GM19239 (cell line): ENCODE measurements around the gene KCNQ5.

Source experiments
- DNase-seq: peaks from one replicate; pipeline ENCODE4 v3.0.0; 2011; ENCODE audit warnings: low spot score; ENCODE audit not compliant: insufficient read length
- FAIRE-seq: peaks from 2 replicates; lab custom pipeline; 2011; peaks lifted over from hg19 to GRCh38; lab: Jason Lieb, UNC

The KCNQ5 gene

GRCh38 chr6:72936766-72937559, 315.1 kb downstream of the KCNQ5 start:
- FAIRE-seq (no peak), DNase-seq (no peak)

- FAIRE-seq (no peak), DNase-seq (no peak)
These were observed 316.2 kb downstream of the KCNQ5 start for GRCh38 chr6:72938104-72938503.

GRCh38 chr6:72939004-72939403, 317.1 kb downstream of the KCNQ5 start:
- FAIRE-seq (no peak), DNase-seq (no peak)

GRCh38 chr6:72940265-72940664, 318.4 kb downstream of the KCNQ5 start:
- FAIRE-seq: no peak
- DNase-seq: no peak

GRCh38 chr6:72941263-72941662, 319.4 kb downstream of the KCNQ5 start:
- FAIRE-seq: no peak
- DNase-seq: no peak

- peak; percentile 18 for FAIRE-seq
These were observed 319.9 kb downstream of the KCNQ5 start for GRCh38 chr6:72941751-72942150.

GRCh38 chr6:72943699-72944098, 321.8 kb downstream of the KCNQ5 start:
- DNase-seq (no peak), FAIRE-seq (peak; percentile 83)

More at GRCh38 chr6:72941751-72942150, 319.9 kb downstream of the KCNQ5 start:
- no peak for DNase-seq

GRCh38 chr6:72944660-72945059, 322.8 kb downstream of the KCNQ5 start:
- DNase-seq: no peak
- peak; percentile 31 for FAIRE-seq

GRCh38 chr6:72946774-72947173, 324.9 kb downstream of the KCNQ5 start:
- no peak for FAIRE-seq
- no peak for DNase-seq

GRCh38 chr6:72947534-72947933, 325.7 kb downstream of the KCNQ5 start:
- DNase-seq (no peak), FAIRE-seq (peak; percentile 14)

- no peak for DNase-seq
- no peak for FAIRE-seq
These were observed 326.3 kb downstream of the KCNQ5 start for GRCh38 chr6:72948153-72948552.

- no peak for FAIRE-seq
These were observed 328.4 kb downstream of the KCNQ5 start for GRCh38 chr6:72950114-72950860.

GRCh38 chr6:72952808-72953630, 331.2 kb downstream of the KCNQ5 start:
- FAIRE-seq (no peak), DNase-seq (no peak)

More at GRCh38 chr6:72950114-72950860, 328.4 kb downstream of the KCNQ5 start:
- DNase-seq: no peak

- DNase-seq (no peak), FAIRE-seq (peak; percentile 40)
These were observed 332.1 kb downstream of the KCNQ5 start for GRCh38 chr6:72953971-72954381.

GRCh38 chr6:72954716-72955115, 332.9 kb downstream of the KCNQ5 start:
- FAIRE-seq (no peak), DNase-seq (no peak)

- FAIRE-seq (no peak), DNase-seq (no peak)
These were observed 333.8 kb downstream of the KCNQ5 start for GRCh38 chr6:72955666-72956065.

GRCh38 chr6:72956272-72956671, 334.4 kb downstream of the KCNQ5 start:
- DNase-seq (no peak), FAIRE-seq (no peak)

GRCh38 chr6:72959821-72960220, 338.0 kb downstream of the KCNQ5 start:
- DNase-seq (no peak), FAIRE-seq (no peak)

- no peak for DNase-seq
- FAIRE-seq: no peak
These were observed 342.1 kb downstream of the KCNQ5 start for GRCh38 chr6:72963946-72964345.

- FAIRE-seq (no peak), DNase-seq (no peak)
These were observed 344.9 kb downstream of the KCNQ5 start for GRCh38 chr6:72966628-72967280.
